Measurements from ENCODE around the gene ARNT2.
A peak's percentile ranks its signal among the peaks of the same experiment; 100 is the strongest.

Gene ARNT2

GRCh38 chr15:80581976-80582375 lies 177.8 kb downstream of the ARNT2 start:
- H3K4me3 ChIP-seq (ENCODE audit: low read length), result no peak overlapping the region
- peak; percentile 29 for DNase-seq (ENCODE audit: low read depth)
- no peak for TF ChIP-seq CTCF (conservative IDR thresholded peaks at IDR 0.05; ENCODE audit: low read length)

GRCh38 chr15:80582816-80583423 lies 178.7 kb downstream of the ARNT2 start:
- no peak for TF ChIP-seq CTCF (conservative IDR thresholded peaks at IDR 0.05; ENCODE audit: low read length)
- DNase-seq (ENCODE audit: low read depth), result no peak
- H3K4me3 ChIP-seq (ENCODE audit: low read length), result no peak overlapping the region

GRCh38 chr15:80584561-80584964 lies 180.4 kb downstream of the ARNT2 start:
- no peak overlapping the region for H3K4me3 ChIP-seq (ENCODE audit: low read length)
- DNase-seq (ENCODE audit: low read depth), result no peak
- no peak for TF ChIP-seq CTCF (conservative IDR thresholded peaks at IDR 0.05; ENCODE audit: low read length)

GRCh38 chr15:80584973-80585525 lies 180.9 kb downstream of the ARNT2 start:
- no peak for TF ChIP-seq CTCF (conservative IDR thresholded peaks at IDR 0.05; ENCODE audit: low read length)
- DNase-seq (ENCODE audit: low read depth), result no peak

GRCh38 chr15:80585544-80586018 lies 181.4 kb downstream of the ARNT2 start:
- no peak for DNase-seq (ENCODE audit: low read depth)
- no peak for TF ChIP-seq CTCF (conservative IDR thresholded peaks at IDR 0.05; ENCODE audit: low read length)
- H3K4me3 ChIP-seq (ENCODE audit: low read length), result no peak overlapping the region

More at GRCh38 chr15:80584973-80585525, 180.9 kb downstream of the ARNT2 start:
- H3K4me3 ChIP-seq (ENCODE audit: low read length), result no peak overlapping the region

- no peak for TF ChIP-seq CTCF (conservative IDR thresholded peaks at IDR 0.05; ENCODE audit: low read length)
- H3K4me3 ChIP-seq (ENCODE audit: low read length), result no peak overlapping the region
- DNase-seq (ENCODE audit: low read depth), result no peak
Measured at GRCh38 chr15:80586161-80586560, 182.0 kb downstream of the ARNT2 start.

- no peak for DNase-seq (ENCODE audit: low read depth)
- no peak for TF ChIP-seq CTCF (conservative IDR thresholded peaks at IDR 0.05; ENCODE audit: low read length)
- H3K4me3 ChIP-seq (ENCODE audit: low read length), result no peak overlapping the region
Measured at GRCh38 chr15:80587007-80587406, 182.8 kb downstream of the ARNT2 start.
